Astrocyte (in vitro differentiated cells and primary cell): ENCODE results near the gene USP32. TPM values are rescaled to one million over a fixed set of nuclear protein-coding genes. Genes with fewer than 3 reads are reported as not detected.

Source experiments
- DNase-seq: peaks from one replicate; pipeline ENCODE4 v3.0.0-alpha.2; 2010; ENCODE audit warnings: low read depth
- FAIRE-seq: peaks from 2 replicates; lab custom pipeline; 2011; peaks lifted over from hg19 to GRCh38; lab: Jason Lieb, UNC
- H2AFZ ChIP-seq: 2 replicates; pipeline ENCODE4 v1.6.0; 2012; ENCODE audit warnings: low read depth, low read length, inconsistent platforms
- H3K27ac ChIP-seq: 2 replicates; pipeline ENCODE4 v1.5.1; 2011; ENCODE audit warnings: low read depth, low read length, inconsistent platforms
- H3K27me3 ChIP-seq: 2 replicates; pipeline ENCODE4 v1.6.0; 2011; ENCODE audit warnings: low read length, inconsistent platforms; ENCODE audit not compliant: insufficient read depth
- H3K36me3 ChIP-seq: 2 replicates; pipeline ENCODE4 v1.5.1; 2011; ENCODE audit warnings: low read length, inconsistent platforms; ENCODE audit not compliant: insufficient read depth
- H3K4me1 ChIP-seq: 2 replicates; pipeline ENCODE4 v1.5.1; 2011; ENCODE audit warnings: low read length, inconsistent platforms; ENCODE audit not compliant: insufficient read depth
- H3K4me2 ChIP-seq: 2 replicates; pipeline ENCODE4 v1.6.0; 2012; ENCODE audit warnings: low read length, inconsistent platforms
- H3K4me3 ChIP-seq: 2 replicates; pipeline ENCODE4 v1.5.1; 2011; ENCODE audit warnings: low read depth, mild to moderate bottlenecking, low read length, inconsistent platforms; ENCODE audit not compliant: insufficient read depth
- H3K79me2 ChIP-seq: 2 replicates; pipeline ENCODE4 v1.6.0; 2012; ENCODE audit warnings: mild to moderate bottlenecking, low read length, inconsistent platforms; ENCODE audit not compliant: insufficient read depth
- H3K9ac ChIP-seq: 2 replicates; pipeline ENCODE4 v1.6.0; 2012; ENCODE audit warnings: mild to moderate bottlenecking, low read length, inconsistent platforms
- H3K9me3 ChIP-seq: 2 replicates; pipeline ENCODE4 v1.5.1; 2012; ENCODE audit warnings: low read depth, mild to moderate bottlenecking, low read length, inconsistent platforms; ENCODE audit not compliant: insufficient read depth
- H4K20me1 ChIP-seq: 2 replicates; pipeline ENCODE4 v1.6.0; 2012; ENCODE audit warnings: low read length, inconsistent platforms; ENCODE audit not compliant: insufficient read depth
- H3K27ac Mint-ChIP-seq: one replicate; pipeline ENCODE4 v1.8.0; 2021; ENCODE audit warnings: mild to moderate bottlenecking, mixed read lengths; ENCODE audit not compliant: unreplicated experiment
- H3K27me3 Mint-ChIP-seq: one replicate; pipeline ENCODE4 v1.8.0; 2021; ENCODE audit warnings: low read depth, mixed read lengths; ENCODE audit not compliant: unreplicated experiment
- H3K36me3 Mint-ChIP-seq: one replicate; pipeline ENCODE4 v1.8.0; 2021; ENCODE audit warnings: low read depth, mixed read lengths; ENCODE audit not compliant: unreplicated experiment
- H3K4me1 Mint-ChIP-seq: one replicate; pipeline ENCODE4 v1.8.0; 2021; ENCODE audit warnings: low read depth, mixed read lengths; ENCODE audit not compliant: unreplicated experiment
- H3K4me3 Mint-ChIP-seq: one replicate; pipeline ENCODE4 v1.8.0; 2021; ENCODE audit warnings: mild to moderate bottlenecking, moderate library complexity, mixed read lengths; ENCODE audit not compliant: unreplicated experiment
- H3K9me3 Mint-ChIP-seq: one replicate; pipeline ENCODE4 v1.8.0; 2021; ENCODE audit warnings: mild to moderate bottlenecking, mixed read lengths; ENCODE audit not compliant: unreplicated experiment
- CTCF ChIP-seq: IDR thresholded peaks from 2 replicates; pipeline ENCODE4 v1.5.1; 2011; ENCODE audit warnings: low read depth, mild to moderate bottlenecking, inconsistent platforms, low read length, moderate library complexity; ENCODE audit not compliant: insufficient read depth
- EZH2 ChIP-seq: IDR thresholded peaks from 2 replicates; pipeline ENCODE4 v1.6.1; 2012; ENCODE audit warnings: mild to moderate bottlenecking, low read length, inconsistent platforms; ENCODE audit not compliant: insufficient read depth
- total RNA-seq: library from RNA; stranded (reverse); gene quantifications from 2 replicates; pipeline ENCODE4 v1.2.1, GENCODE V29; 2021

The USP32 gene
- total RNA-seq, 1 donor from 2014 or later = 40.2 TPM

- H3K27me3 ChIP-seq = no peaks in the 10 kb centered on the region
- H3K4me1 ChIP-seq = no peaks in the 10 kb centered on the region
- Mint-ChIP-seq H3K4me3 (no peak overlapping the region), H3K27ac (no peak overlapping the region), H3K27me3 (no peaks in the 10 kb centered on the region), H3K4me1 (peaks cover 3% of the 10 kb centered on the region), H3K9me3 (no peaks in the 10 kb centered on the region), H3K36me3 (no peaks in the 10 kb centered on the region)
- TF ChIP-seq CTCF = no peak
- TF ChIP-seq EZH2 = no peak
- no peak overlapping the region for H3K4me3 ChIP-seq
- H3K9ac ChIP-seq = no peak overlapping the region
- no peaks in the 10 kb centered on the region for H3K9me3 ChIP-seq
- H3K27ac ChIP-seq = no peak overlapping the region
- FAIRE-seq (no peak), DNase-seq (no peak)
- H3K36me3 ChIP-seq = no peaks in the 10 kb centered on the region
- H3K4me2 ChIP-seq = no peak overlapping the region
- peaks cover 34% of the 10 kb centered on the region for H4K20me1 ChIP-seq
- peaks cover 58% of the 10 kb centered on the region for H3K79me2 ChIP-seq
- H2AFZ ChIP-seq = no peak overlapping the region
Measured at GRCh38 chr17:60321336-60322055, 70.4 kb downstream of the USP32 start.

GRCh38 chr17:60318830-60319229 is 73.1 kb downstream of the USP32 start:
- Mint-ChIP-seq H3K27me3 (no peaks in the 10 kb centered on the region), H3K4me1 (peaks cover 5% of the 10 kb centered on the region), H3K36me3 (no peaks in the 10 kb centered on the region), H3K4me3 (no peak overlapping the region), H3K9me3 (peaks cover 2% of the 10 kb centered on the region), H3K27ac (no peak overlapping the region)
- H3K4me1 ChIP-seq = no peaks in the 10 kb centered on the region
- no peak overlapping the region for H3K4me3 ChIP-seq
- FAIRE-seq (no peak), DNase-seq (no peak)
- no peaks in the 10 kb centered on the region for H3K27me3 ChIP-seq
- no peak overlapping the region for H2AFZ ChIP-seq
- no peak overlapping the region for H3K4me2 ChIP-seq
- peaks cover 51% of the 10 kb centered on the region for H4K20me1 ChIP-seq
- peaks cover 72% of the 10 kb centered on the region for H3K79me2 ChIP-seq
- H3K36me3 ChIP-seq = no peaks in the 10 kb centered on the region
- H3K9ac ChIP-seq = no peak overlapping the region
- H3K27ac ChIP-seq = no peak overlapping the region
- H3K9me3 ChIP-seq = no peaks in the 10 kb centered on the region
- TF ChIP-seq EZH2 = no peak
- TF ChIP-seq CTCF = no peak

- TF ChIP-seq EZH2 (no peak), CTCF (no peak)
- no peak overlapping the region for H3K27ac Mint-ChIP-seq
- no peak overlapping the region for H3K4me3 Mint-ChIP-seq
- H3K9me3 Mint-ChIP-seq = peaks cover 2% of the 10 kb centered on the region
- no peak for DNase-seq
- Histone ChIP-seq H2AFZ (no peak overlapping the region), H3K27me3 (no peaks in the 10 kb centered on the region), H3K27ac (no peak overlapping the region), H3K4me1 (no peaks in the 10 kb centered on the region), H3K4me2 (no peak overlapping the region), H3K36me3 (no peaks in the 10 kb centered on the region), H3K4me3 (no peak overlapping the region), H4K20me1 (peaks cover 50% of the 10 kb centered on the region), H3K9me3 (no peaks in the 10 kb centered on the region), H3K79me2 (peaks cover 73% of the 10 kb centered on the region), H3K9ac (no peak overlapping the region)
- no peak for FAIRE-seq
- H3K27me3 Mint-ChIP-seq = no peaks in the 10 kb centered on the region
- no peaks in the 10 kb centered on the region for H3K36me3 Mint-ChIP-seq
- peaks cover 5% of the 10 kb centered on the region for H3K4me1 Mint-ChIP-seq
Measured at GRCh38 chr17:60318326-60318725, 73.6 kb downstream of the USP32 start.
